Measurements from ENCODE around the gene PSMD3.
"Not testable (repeated sequence)": the region's sequence is repeated elsewhere in the genome, so short reads cannot be mapped to it uniquely, and the experiment has no call there.

Gene PSMD3

GRCh38 chr17:39999067-39999466, 18.5 kb downstream of the PSMD3 start:
- H3K36me3 ChIP-seq (ENCODE audit: insufficient read depth, low read length) = peaks cover 37% of the 10 kb centered on the region
- no peak overlapping the region for H3K9ac ChIP-seq (ENCODE audit: low read length)
- no peak overlapping the region for H3K27ac ChIP-seq (ENCODE audit: low read depth, low read length)
- no peak overlapping the region for H3K4me3 ChIP-seq (ENCODE audit: low read depth in 1 of 2, low read length in 2 of 2)
- no peaks in the 10 kb centered on the region for H3K4me1 ChIP-seq (ENCODE audit: insufficient read depth, low read length)
- no peaks in the 10 kb centered on the region for H3K9me3 ChIP-seq (ENCODE audit: low read length)
- H3K27me3 ChIP-seq (ENCODE audit: control insufficient read depth in 1 of 2, insufficient read depth in 2 of 2, low read length in 2 of 2) = no peaks in the 10 kb centered on the region

DNA sequence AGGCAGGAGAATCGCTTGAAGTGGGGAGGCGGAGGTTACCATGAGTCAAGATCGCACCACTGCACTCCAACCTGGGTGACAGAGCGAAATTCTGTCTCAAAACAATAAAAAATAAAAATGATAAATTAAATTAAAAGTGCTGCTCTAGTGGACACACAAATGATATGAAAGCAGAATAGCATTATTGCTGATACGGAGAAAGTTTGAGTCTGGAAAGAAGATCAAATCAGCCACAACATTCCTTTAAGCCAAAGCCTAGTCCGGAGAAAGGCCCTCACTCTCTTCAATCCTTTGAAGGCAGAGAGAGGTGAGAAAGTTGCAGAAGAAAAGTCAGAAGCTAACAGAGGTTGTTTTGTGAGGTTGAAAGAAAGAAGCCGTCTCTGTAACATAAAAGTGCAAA, 19.6 kb downstream of the PSMD3 start:
- no peak overlapping the region for H3K9ac ChIP-seq (ENCODE audit: low read length)
- H3K27me3 ChIP-seq (ENCODE audit: control insufficient read depth in 1 of 2, insufficient read depth in 2 of 2, low read length in 2 of 2) = no peaks in the 10 kb centered on the region
- H3K9me3 ChIP-seq (ENCODE audit: low read length) = no peaks in the 10 kb centered on the region

GRCh38 chr17:40001335-40001734, 20.7 kb downstream of the PSMD3 start:
- peaks cover 16% of the 10 kb centered on the region for H3K36me3 ChIP-seq (ENCODE audit: insufficient read depth, low read length)
- not testable (repeated sequence) for H3K4me1 ChIP-seq (ENCODE audit: insufficient read depth, low read length); H3K9me3 ChIP-seq (ENCODE audit: low read length); H3K4me3 ChIP-seq (ENCODE audit: low read depth in 1 of 2, low read length in 2 of 2); H3K9ac ChIP-seq (ENCODE audit: low read length); H3K27me3 ChIP-seq (ENCODE audit: control insufficient read depth in 1 of 2, insufficient read depth in 2 of 2, low read length in 2 of 2); H3K27ac ChIP-seq (ENCODE audit: low read depth, low read length)

More for the DNA sequence above, 19.6 kb downstream of the PSMD3 start:
- H3K4me3 ChIP-seq (ENCODE audit: low read depth in 1 of 2, low read length in 2 of 2) = no peak overlapping the region
- peaks cover 26% of the 10 kb centered on the region for H3K36me3 ChIP-seq (ENCODE audit: insufficient read depth, low read length)
- no peaks in the 10 kb centered on the region for H3K4me1 ChIP-seq (ENCODE audit: insufficient read depth, low read length)
- no peak overlapping the region for H3K27ac ChIP-seq (ENCODE audit: low read depth, low read length)

- no peaks in the 10 kb centered on the region for H3K36me3 ChIP-seq (ENCODE audit: insufficient read depth, low read length)
- H3K9ac ChIP-seq (ENCODE audit: low read length) = no peak overlapping the region
- no peaks in the 10 kb centered on the region for H3K4me1 ChIP-seq (ENCODE audit: insufficient read depth, low read length)
- H3K4me3 ChIP-seq (ENCODE audit: low read depth in 1 of 2, low read length in 2 of 2) = no peak overlapping the region
- no peaks in the 10 kb centered on the region for H3K27me3 ChIP-seq (ENCODE audit: control insufficient read depth in 1 of 2, insufficient read depth in 2 of 2, low read length in 2 of 2)
- H3K27ac ChIP-seq (ENCODE audit: low read depth, low read length) = no peak overlapping the region
- no peaks in the 10 kb centered on the region for H3K9me3 ChIP-seq (ENCODE audit: low read length)
Measured at GRCh38 chr17:40004072-40004471, 23.5 kb downstream of the PSMD3 start.

DNA sequence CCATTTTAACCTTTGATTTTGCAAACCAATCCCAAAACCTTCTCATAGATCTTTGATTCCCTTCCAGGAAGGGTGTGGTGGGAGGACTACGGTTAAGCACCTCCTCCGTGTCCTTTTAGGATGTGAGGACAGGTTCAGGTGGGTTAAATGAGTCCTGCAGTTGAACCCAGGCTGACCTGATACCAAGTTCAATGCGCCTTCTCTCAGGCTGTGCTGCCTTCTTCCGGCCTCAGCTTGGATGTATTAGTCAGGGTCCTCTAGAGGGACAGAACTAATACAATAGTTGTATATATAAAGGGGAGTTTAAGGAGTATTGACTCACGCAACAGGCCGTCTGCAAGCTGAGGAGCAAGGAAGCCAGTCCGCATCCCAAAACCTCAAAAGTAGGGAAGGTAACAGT, 24.1 kb downstream of the PSMD3 start:
- Histone ChIP-seq H3K4me1 (ENCODE audit: insufficient read depth, low read length) (no peaks in the 10 kb centered on the region), H3K36me3 (ENCODE audit: insufficient read depth, low read length) (no peaks in the 10 kb centered on the region), H3K9ac (ENCODE audit: low read length) (no peak overlapping the region), H3K4me3 (ENCODE audit: low read depth in 1 of 2, low read length in 2 of 2) (no peak overlapping the region), H3K27me3 (ENCODE audit: control insufficient read depth in 1 of 2, insufficient read depth in 2 of 2, low read length in 2 of 2) (no peaks in the 10 kb centered on the region), H3K9me3 (ENCODE audit: low read length) (no peaks in the 10 kb centered on the region), H3K27ac (ENCODE audit: low read depth, low read length) (no peak overlapping the region)

DNA sequence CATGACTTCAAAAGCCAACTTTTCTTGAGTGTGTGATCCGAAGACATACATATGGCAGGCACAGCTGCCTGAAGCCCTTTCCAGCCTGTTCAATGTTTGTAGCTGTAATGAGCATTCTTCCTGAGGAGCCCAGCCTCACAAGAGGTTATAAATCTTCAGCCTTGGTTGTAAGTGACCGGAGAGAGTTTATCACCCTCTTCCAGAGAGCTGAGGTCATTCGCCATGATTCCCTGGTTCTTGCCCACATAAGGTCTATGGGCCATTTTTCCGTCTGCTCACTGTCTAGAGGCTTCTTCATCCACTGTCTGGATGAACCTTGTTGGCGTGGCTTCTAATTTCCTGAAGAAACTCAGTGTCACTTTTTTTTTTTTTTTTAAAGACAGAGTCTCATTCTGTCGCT, 24.9 kb downstream of the PSMD3 start:
- no peaks in the 10 kb centered on the region for H3K9me3 ChIP-seq (ENCODE audit: low read length)
- no peaks in the 10 kb centered on the region for H3K4me1 ChIP-seq (ENCODE audit: insufficient read depth, low read length)
- H3K36me3 ChIP-seq (ENCODE audit: insufficient read depth, low read length) = no peaks in the 10 kb centered on the region
- no peak overlapping the region for H3K9ac ChIP-seq (ENCODE audit: low read length)
- H3K4me3 ChIP-seq (ENCODE audit: low read depth in 1 of 2, low read length in 2 of 2) = no peak overlapping the region
- no peaks in the 10 kb centered on the region for H3K27me3 ChIP-seq (ENCODE audit: control insufficient read depth in 1 of 2, insufficient read depth in 2 of 2, low read length in 2 of 2)
- H3K27ac ChIP-seq (ENCODE audit: low read depth, low read length) = no peak overlapping the region

- H3K9me3 ChIP-seq (ENCODE audit: low read length); H3K36me3 ChIP-seq (ENCODE audit: insufficient read depth, low read length); H3K9ac ChIP-seq (ENCODE audit: low read length); H3K27ac ChIP-seq (ENCODE audit: low read depth, low read length); H3K27me3 ChIP-seq (ENCODE audit: control insufficient read depth in 1 of 2, insufficient read depth in 2 of 2, low read length in 2 of 2); H3K4me3 ChIP-seq (ENCODE audit: low read depth in 1 of 2, low read length in 2 of 2); H3K4me1 ChIP-seq (ENCODE audit: insufficient read depth, low read length): not testable (repeated sequence)
Measured at GRCh38 chr17:40010946-40011500, 30.4 kb downstream of the PSMD3 start.

- H3K36me3 ChIP-seq (ENCODE audit: insufficient read depth, low read length); H3K9ac ChIP-seq (ENCODE audit: low read length): not testable (repeated sequence)
Measured at GRCh38 chr17:40012017-40012647, 31.5 kb downstream of the PSMD3 start.

DNA sequence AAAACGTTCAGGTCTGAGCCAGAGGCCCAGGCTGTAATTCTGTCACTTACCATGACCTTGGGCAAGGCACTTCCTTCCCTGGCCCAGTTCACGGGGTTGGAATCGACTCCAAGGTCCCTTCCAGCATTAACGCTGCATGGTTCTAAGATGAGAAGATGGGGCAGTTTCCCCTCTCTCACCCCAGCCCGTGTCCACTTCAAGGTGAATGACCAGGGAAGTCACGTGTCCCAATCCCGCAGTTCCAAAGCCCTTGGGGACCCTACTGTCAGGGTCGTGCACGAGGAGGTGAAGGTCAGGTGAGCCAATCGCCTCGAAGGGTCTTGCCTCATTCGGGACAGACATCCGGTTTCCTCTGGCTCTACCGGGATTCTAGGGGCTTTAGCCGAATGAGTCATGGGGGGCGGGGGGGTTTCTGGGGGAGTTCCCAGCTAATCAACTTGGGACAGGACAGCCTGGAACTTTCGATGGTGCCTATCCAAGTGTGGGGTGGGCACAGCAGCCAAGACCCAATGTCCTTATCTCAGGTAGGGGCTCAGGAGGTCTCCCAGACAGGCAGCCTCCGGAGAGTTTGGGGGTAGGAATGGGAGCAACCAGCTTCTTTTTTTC, 33.9 kb downstream of the PSMD3 start:
- no peak overlapping the region for H3K4me3 ChIP-seq (ENCODE audit: low read depth in 1 of 2, low read length in 2 of 2)
- H3K27ac ChIP-seq (ENCODE audit: low read depth, low read length) = no peak overlapping the region
- H3K9ac ChIP-seq (ENCODE audit: low read length) = no peak overlapping the region
- no peaks in the 10 kb centered on the region for H3K9me3 ChIP-seq (ENCODE audit: low read length)
- H3K4me1 ChIP-seq (ENCODE audit: insufficient read depth, low read length) = peaks cover 26% of the 10 kb centered on the region
- H3K36me3 ChIP-seq (ENCODE audit: insufficient read depth, low read length) = peaks cover 1% of the 10 kb centered on the region
- H3K27me3 ChIP-seq (ENCODE audit: control insufficient read depth in 1 of 2, insufficient read depth in 2 of 2, low read length in 2 of 2) = no peaks in the 10 kb centered on the region

More at GRCh38 chr17:40012017-40012647, 31.5 kb downstream of the PSMD3 start:
- not testable (repeated sequence) for H3K27me3 ChIP-seq (ENCODE audit: control insufficient read depth in 1 of 2, insufficient read depth in 2 of 2, low read length in 2 of 2); H3K9me3 ChIP-seq (ENCODE audit: low read length); H3K4me1 ChIP-seq (ENCODE audit: insufficient read depth, low read length); H3K4me3 ChIP-seq (ENCODE audit: low read depth in 1 of 2, low read length in 2 of 2); H3K27ac ChIP-seq (ENCODE audit: low read depth, low read length)

GRCh38 chr17:40015005-40015997, 34.7 kb downstream of the PSMD3 start, which contains the start of gene CSF3:
Gene CSF3, plus strand, starts transcription at chr17:40015440. Its CDS starts 35 bp downstream, at chr17:40015475.
- H3K9ac ChIP-seq (ENCODE audit: low read length) = no peak within 1 kb of the TSS
- no peaks in the 10 kb centered on the region for H3K27me3 ChIP-seq (ENCODE audit: control insufficient read depth in 1 of 2, insufficient read depth in 2 of 2, low read length in 2 of 2)
- no peak within 1 kb of the TSS for H3K4me3 ChIP-seq (ENCODE audit: low read depth in 1 of 2, low read length in 2 of 2)
- H3K4me1 ChIP-seq (ENCODE audit: insufficient read depth, low read length) = peaks cover 28% of the 10 kb centered on the region
- peaks cover 9% of the 10 kb centered on the region for H3K36me3 ChIP-seq (ENCODE audit: insufficient read depth, low read length)
- H3K27ac ChIP-seq (ENCODE audit: low read depth, low read length) = no peak within 1 kb of the TSS
- no peaks in the 10 kb centered on the region for H3K9me3 ChIP-seq (ENCODE audit: low read length)

Measured in muscle layer of colon (tissue), 2 donors.